GM23338 (cell line): Measurements from ENCODE around the gene GRAMD1B. TPM values are rescaled to one million over a fixed set of nuclear protein-coding genes. Genes with fewer than 3 reads are reported as not detected.

Experiments
- ATAC-seq: fragments of 200-7000 bp; cut with Tn5 transposase; 3 replicates; pipeline ENCODE4 v1.9.1; 2020
- DNase-seq: peaks from one replicate; pipeline ENCODE4 v3.0.0-alpha.2; 2015; ENCODE audit warnings: low spot score
- H2AFZ ChIP-seq: fragments of 200-600 bp; sonication (generic); 2 replicates; pipeline ENCODE4 v1.8.0; 2016; ENCODE audit warnings: antibody characterized with exemption, mild to moderate bottlenecking, moderate library complexity
- H3F3A ChIP-seq: fragments of 200-600 bp; sonication (generic); replicated peaks from 2 replicates; pipeline ENCODE4 v1.8.0; 2017; ENCODE audit warnings: antibody characterized with exemption, mixed run types, low read depth
- H3K27ac ChIP-seq: fragments of 200-600 bp; sonication (generic); 2 replicates; pipeline ENCODE4 v1.6.1; 2016; ENCODE audit warnings: low read depth
- H3K27me3 ChIP-seq: fragments of 200-600 bp; sonication (generic); 2 replicates; pipeline ENCODE4 v1.8.0; 2016; ENCODE audit warnings: mild to moderate bottlenecking, mixed run types, moderate library complexity; ENCODE audit not compliant: insufficient read depth
- H3K36me3 ChIP-seq: fragments of 200-600 bp; sonication (generic); 2 replicates; pipeline ENCODE4 v1.8.0; 2016; ENCODE audit warnings: mild to moderate bottlenecking; ENCODE audit not compliant: insufficient read depth
- H3K4me1 ChIP-seq: fragments of 200-600 bp; sonication (generic); 2 replicates; pipeline ENCODE4 v1.8.0; 2016; ENCODE audit warnings: mild to moderate bottlenecking, moderate library complexity; ENCODE audit not compliant: insufficient read depth
- H3K4me2 ChIP-seq: fragments of 200-600 bp; sonication (generic); 2 replicates; pipeline ENCODE4 v1.7.1; 2017; ENCODE audit warnings: mixed run types
- H3K4me3 ChIP-seq: fragments of 200-600 bp; sonication (generic); 2 replicates; pipeline ENCODE4 v1.6.1; 2016; ENCODE audit warnings: mixed run types
- H3K79me2 ChIP-seq: fragments of 200-600 bp; sonication (generic); replicated peaks from 2 replicates; pipeline ENCODE4 v1.8.0; 2017; ENCODE audit warnings: mild to moderate bottlenecking; ENCODE audit not compliant: insufficient read depth
- H3K9me2 ChIP-seq: fragments of 200-600 bp; sonication (generic); 2 replicates; pipeline ENCODE4 v1.8.0; 2017; ENCODE audit not compliant: insufficient read depth
- H4K20me1 ChIP-seq: fragments of 200-600 bp; sonication (generic); replicated peaks from 2 replicates; pipeline ENCODE4 v1.8.0; 2017; ENCODE audit warnings: mild to moderate bottlenecking; ENCODE audit not compliant: insufficient read depth
- H3K27ac Mint-ChIP-seq: 2 replicates; pipeline ENCODE4 v1.8.0; 2020; ENCODE audit warnings: inconsistent platforms, mild to moderate bottlenecking, moderate library complexity, mixed read lengths
- H3K27me3 Mint-ChIP-seq: 3 replicates; pipeline ENCODE4 v1.8.0; 2022; ENCODE audit warnings: low read depth, mild to moderate bottlenecking, moderate library complexity, mixed read lengths, inconsistent platforms; ENCODE audit not compliant: insufficient read depth, poor library complexity
- H3K36me3 Mint-ChIP-seq: 3 replicates; pipeline ENCODE4 v1.8.0; 2021; ENCODE audit warnings: low read depth, mild to moderate bottlenecking, inconsistent platforms, moderate library complexity, mixed read lengths
- H3K4me1 Mint-ChIP-seq: 3 replicates; pipeline ENCODE4 v1.8.0; 2020; ENCODE audit warnings: mild to moderate bottlenecking, inconsistent platforms, mixed read lengths
- H3K4me3 Mint-ChIP-seq: 3 replicates; pipeline ENCODE4 v1.8.0; 2021; ENCODE audit warnings: moderate library complexity, mild to moderate bottlenecking, inconsistent platforms, mixed read lengths
- H3K9me3 Mint-ChIP-seq: 3 replicates; pipeline ENCODE4 v1.8.0; 2020; ENCODE audit warnings: moderate library complexity, mild to moderate bottlenecking, inconsistent platforms, mixed read lengths
- CREB1 ChIP-seq: fragments of 250-450 bp; sonication (Bioruptor Pico); IDR thresholded peaks from 2 replicates; pipeline ENCODE4 v1.5.0; 2020; ENCODE audit warnings: low read depth, mild to moderate bottlenecking, moderate library complexity
- CTCF ChIP-seq, 2 experiments: fragments of 200-600 bp in 1 of 2; sonication (generic) in 1 of 2; conservative IDR thresholded peaks; 2 replicates each; pipeline versions ENCODE4 v1.5.1 to v1.6.1; 2016 to 2017; ENCODE audit warnings: antibody characterized with exemption in 2 of 2, low read depth in 2 of 2, mild to moderate bottlenecking in 2 of 2, moderate library complexity in 1 of 2
- ETS1 ChIP-seq: IDR thresholded peaks from 2 replicates; pipeline ENCODE4 v1.6.1; 2016; ENCODE audit warnings: antibody characterized with exemption
- EZH2 ChIP-seq: fragments of 200-600 bp; sonication (generic); IDR thresholded peaks from one replicate; pipeline ENCODE4 v1.8.0; 2017; ENCODE audit warnings: antibody characterized with exemption, mild to moderate bottlenecking, low read depth; ENCODE audit not compliant: unreplicated experiment
- EZH2phosphoT487 ChIP-seq: fragments of 200-600 bp; sonication (generic); IDR thresholded peaks from one replicate; pipeline ENCODE4 v1.8.1; 2018; ENCODE audit warnings: antibody characterized with exemption; ENCODE audit not compliant: unreplicated experiment
- JUNB ChIP-seq: IDR thresholded peaks from one replicate; pipeline ENCODE4 v1.6.1; 2016; ENCODE audit warnings: antibody characterized with exemption; ENCODE audit not compliant: unreplicated experiment
- NANOG ChIP-seq: IDR thresholded peaks from 2 replicates; pipeline ENCODE4 v1.6.1; 2016; ENCODE audit warnings: antibody characterized with exemption, borderline replicate concordance
- POLR2AphosphoS5 ChIP-seq: IDR thresholded peaks from 2 replicates; pipeline ENCODE4 v1.6.1; 2016; ENCODE audit warnings: antibody characterized with exemption, low read depth
- REST ChIP-seq: IDR thresholded peaks from one replicate; pipeline ENCODE4 v1.6.1; 2018; ENCODE audit warnings: antibody characterized with exemption; ENCODE audit not compliant: unreplicated experiment
- STAT1 ChIP-seq: IDR thresholded peaks from one replicate; pipeline ENCODE4 v1.6.1; 2016; ENCODE audit warnings: antibody characterized with exemption; ENCODE audit not compliant: unreplicated experiment
- ZNF114 ChIP-seq: fragments of 250-450 bp; sonication (Bioruptor Pico); IDR thresholded peaks from 2 replicates; pipeline ENCODE4 v1.5.0; 2020; ENCODE audit warnings: mild to moderate bottlenecking, moderate library complexity
- ZNF331 ChIP-seq: fragments of 250-450 bp; sonication (Bioruptor Pico); IDR thresholded peaks from 2 replicates; pipeline ENCODE4 v1.5.0; 2020; ENCODE audit warnings: low read depth, mild to moderate bottlenecking, moderate library complexity
- ZNF462 ChIP-seq: fragments of 250-450 bp; sonication (Bioruptor Pico); IDR thresholded peaks from 2 replicates; pipeline ENCODE4 v1.5.0; 2020; ENCODE audit warnings: mild to moderate bottlenecking, moderate library complexity
- polyA plus RNA-seq: library from polyadenylated mRNA; unstranded; fragments of >200 nt; fragmentation: Nextera tagmentation; extraction: Ambion mirVana; gene quantifications from 2 replicates; pipeline ENCODE4 v1.2.1, GENCODE V29; 2016
- total RNA-seq: library from RNA; depleted of rRNA; stranded (reverse); fragments of >200 nt; shearing (Covaris generic); gene quantifications from 2 replicates; pipeline ENCODE4 v1.2.3, GENCODE V29; 2014

GRAMD1B gene
- total and polyA plus RNA-seq, 2 experiments from 2014 or later: 3.7 to 24.3 TPM

- TF ChIP-seq ZNF462: no peak
- no peak for TF ChIP-seq STAT1
- no peak for TF ChIP-seq CTCF (conservative IDR thresholded peaks at IDR 0.05; ENCODE audit: low read depth in 2 of 2)
Measured at GRCh38 chr11:123426789-123427188, 3.3 kb upstream of the GRAMD1B start (continued).

GRCh38 chr11:123427405-123427804, 2.7 kb upstream of the GRAMD1B start:
- peaks cover 35% of the 10 kb centered on the region for H3K27me3 ChIP-seq
- Mint-ChIP-seq H3K4me3 (no peak overlapping the region), H3K27me3 (peaks cover 11% of the 10 kb centered on the region), H3K27ac (no peak overlapping the region), H3K9me3 (no peaks in the 10 kb centered on the region; the same call in 2 of the 3 replicates), H3K4me1 (peaks cover 33% of the 10 kb centered on the region), H3K36me3 (no peaks in the 10 kb centered on the region)
- H3K4me2 ChIP-seq: no peak overlapping the region
- no peak for ATAC-seq
- H3K79me2 ChIP-seq: peaks cover 13% of the 10 kb centered on the region
- no peaks in the 10 kb centered on the region; the same call in 1 of the 2 replicates for H4K20me1 ChIP-seq
- H3K27ac ChIP-seq: no peak overlapping the region
- 0 out of 2 replicates have a peak, but pooled peaks cover 6% of the 10 kb centered on the region for H3F3A ChIP-seq
- H3K4me1 ChIP-seq: peaks cover 31% of the 10 kb centered on the region
- no peak overlapping the region for H3K4me3 ChIP-seq
- H2AFZ ChIP-seq: no peak overlapping the region
- no peaks in the 10 kb centered on the region for H3K9me2 ChIP-seq
- DNase-seq: no peak
- no peaks in the 10 kb centered on the region; the same call in 1 of the 2 replicates for H3K36me3 ChIP-seq
- TF ChIP-seq REST (no peak), ZNF331 (CRISPR knock-in tag) (no peak), ETS1 (no peak), ZNF114 (CRISPR knock-in tag) (no peak), CREB1 (CRISPR knock-in tag) (no peak), EZH2phosphoT487 (no peak), JUNB (no peak), NANOG (no peak), POLR2AphosphoS5 (no peak), STAT1 (no peak), EZH2 (no peak)
